HG03139 (cell line): Measurements from ENCODE around the gene MRPS35.

Experiments
- ATAC-seq: cut with Tn5 transposase; IDR thresholded peaks from one replicate; pipeline ENCODE4 v1.9.1; 2021; ENCODE audit not compliant: unreplicated experiment

The MRPS35 gene

DNA sequence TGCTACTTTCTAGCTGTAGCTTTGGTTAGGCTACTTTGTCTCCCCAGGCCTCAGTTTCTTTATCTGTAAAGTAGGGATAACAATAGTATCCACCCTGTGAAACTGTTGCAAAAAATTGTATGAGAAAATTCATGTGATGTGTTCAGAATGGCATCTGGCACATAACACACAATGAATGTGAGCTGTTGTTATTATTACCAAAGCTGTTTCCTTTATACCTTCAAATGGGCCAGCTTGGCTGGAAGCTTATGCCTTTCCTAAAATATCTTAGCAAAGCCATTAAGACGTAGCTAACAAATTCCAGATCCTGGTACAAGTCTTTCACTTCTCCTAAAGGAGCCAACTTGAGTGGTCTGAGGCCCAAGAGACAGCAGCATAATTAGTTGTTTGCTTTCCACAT lies 94.6 kb downstream of the MRPS35 start:
- ATAC-seq = no peak
